Endodermal cell (in vitro differentiated cells): ENCODE data around the gene CISD1. TPM values are rescaled to one million over a fixed set of nuclear protein-coding genes. Genes with fewer than 3 reads are reported as not detected.

Experiments
- DNase-seq: peaks from one replicate; pipeline ENCODE4 v3.0.0-alpha.2; 2017
- H3K27ac ChIP-seq: 2 replicates; pipeline ENCODE4 v1.5.1; 2013; ENCODE audit warnings: mild to moderate bottlenecking, low read depth, low read length, moderate library complexity
- H3K27me3 ChIP-seq: 2 replicates; pipeline ENCODE4 v1.6.1; 2013; ENCODE audit warnings: mild to moderate bottlenecking, low read length, moderate library complexity; ENCODE audit not compliant: insufficient read depth, control insufficient read depth, poor library complexity, severe bottlenecking
- H3K36me3 ChIP-seq: 2 replicates; pipeline ENCODE4 v1.7.0; 2013; ENCODE audit warnings: mild to moderate bottlenecking, low read length, moderate library complexity; ENCODE audit not compliant: control insufficient read depth, insufficient read depth
- H3K4me1 ChIP-seq: one replicate; pipeline ENCODE4 v1.7.0; 2013; ENCODE audit warnings: low read length; ENCODE audit not compliant: control insufficient read depth, insufficient read depth
- H3K4me3 ChIP-seq: 2 replicates; pipeline ENCODE4 v1.5.1; 2013; ENCODE audit warnings: mild to moderate bottlenecking, low read length, moderate library complexity
- H3K9ac ChIP-seq: 2 replicates; pipeline ENCODE4 v1.6.1; 2013; ENCODE audit warnings: mild to moderate bottlenecking, low read length, moderate library complexity; ENCODE audit not compliant: poor library complexity, severe bottlenecking; ENCODE audit errors: extremely low read depth
- H3K9me3 ChIP-seq: 2 replicates; pipeline ENCODE4 v1.6.1; 2013; ENCODE audit warnings: mild to moderate bottlenecking, low read length, moderate library complexity; ENCODE audit not compliant: control insufficient read depth
- H3K27ac Mint-ChIP-seq: 2 replicates; pipeline ENCODE4 v1.8.0; 2020; ENCODE audit warnings: mixed read lengths
- H3K27me3 Mint-ChIP-seq: 2 replicates; pipeline ENCODE4 v1.8.0; 2021; ENCODE audit warnings: mild to moderate bottlenecking, mixed read lengths; ENCODE audit not compliant: insufficient read depth
- H3K36me3 Mint-ChIP-seq: 2 replicates; pipeline ENCODE4 v1.8.0; 2020; ENCODE audit warnings: low read depth, mixed read lengths
- H3K4me1 Mint-ChIP-seq: 2 replicates; pipeline ENCODE4 v1.8.0; 2020; ENCODE audit warnings: mixed read lengths
- H3K4me3 Mint-ChIP-seq: 2 replicates; pipeline ENCODE4 v1.8.0; 2020; ENCODE audit warnings: mild to moderate bottlenecking, moderate library complexity, mixed read lengths
- H3K9me3 Mint-ChIP-seq: 2 replicates; pipeline ENCODE4 v1.8.0; 2020; ENCODE audit warnings: mild to moderate bottlenecking, mixed read lengths
- CTCF ChIP-seq: fragments of 200-600 bp; sonication (generic); conservative IDR thresholded peaks from 2 replicates; pipeline ENCODE4 v1.5.0; 2021; ENCODE audit warnings: antibody characterized with exemption, mild to moderate bottlenecking
- WGBS, 2 experiments: methylation state at CpG; one replicate each; pipeline versions ENCODE4 v1.1.5 to v1.1.7; 2013; ENCODE audit warnings: missing lambda C conversion rate in 2 of 2, mixed read lengths in 1 of 2; ENCODE audit not compliant: insufficient coverage in 1 of 2, insufficient read length in 1 of 2; 5-methylcytosine and 5-hydroxymethylcytosine counted together
- total RNA-seq, 2 donors: library from RNA; stranded (reverse); fragmentation: NEBNext Ultra II Directional in 1 of 2; extraction: Animal tissue kit (Norgen Biotek cat#: 25700) in 1 of 2; gene quantifications; 2 replicates in 1 of 2; 3 replicates in 1 of 2; pipeline ENCODE4 v1.2.1, GENCODE V29; 2021

Gene CISD1
- total RNA-seq, 2 donors from 2014 or later = 33.9 to 39.0 TPM

GRCh38 chr10:58239561-58240169 lies 29.3 kb upstream of the CISD1 start:
- Histone ChIP-seq H3K27me3 (no peaks in the 10 kb centered on the region), H3K4me3 (peak overlapping the region; percentile 41), H3K9ac (no peak overlapping the region), H3K9me3 (peaks cover 43% of the 10 kb centered on the region), H3K4me1 (peaks cover 6% of the 10 kb centered on the region), H3K27ac (no peak overlapping the region), H3K36me3 (peaks cover 28% of the 10 kb centered on the region)
- Mint-ChIP-seq H3K4me1 (peaks cover 33% of the 10 kb centered on the region), H3K36me3 (peaks cover 50% of the 10 kb centered on the region), H3K27me3 (no peaks in the 10 kb centered on the region), H3K4me3 (peak overlapping the region; percentile 14), H3K9me3 (peaks cover 35% of the 10 kb centered on the region), H3K27ac (peak overlapping the region; percentile 67)
- TF ChIP-seq CTCF = no peak
- 63 to 100% methylated on average over 1 to 5 of the region's 5 CpGs for WGBS, 2 experiments
- no peak for DNase-seq

GRCh38 chr10:58240531-58240930 lies 28.4 kb upstream of the CISD1 start:
- Mint-ChIP-seq H3K4me3 (no peak overlapping the region), H3K36me3 (peaks cover 44% of the 10 kb centered on the region), H3K27ac (peak overlapping the region; percentile 56), H3K4me1 (peaks cover 33% of the 10 kb centered on the region), H3K27me3 (no peaks in the 10 kb centered on the region), H3K9me3 (peaks cover 34% of the 10 kb centered on the region)
- Histone ChIP-seq H3K4me3 (peak overlapping the region; percentile 4), H3K9me3 (peaks cover 41% of the 10 kb centered on the region), H3K36me3 (peaks cover 25% of the 10 kb centered on the region), H3K27me3 (no peaks in the 10 kb centered on the region), H3K9ac (no peak overlapping the region), H3K4me1 (peaks cover 6% of the 10 kb centered on the region), H3K27ac (no peak overlapping the region)
- DNase-seq = no peak
- TF ChIP-seq CTCF = no peak
- 58 to 77% methylated on average over 2 to 4 of the region's 4 CpGs for WGBS, 2 experiments

GRCh38 chr10:58241346-58241745 lies 27.6 kb upstream of the CISD1 start:
- Histone ChIP-seq H3K4me1 (peaks cover 6% of the 10 kb centered on the region), H3K36me3 (peaks cover 18% of the 10 kb centered on the region), H3K4me3 (peak overlapping the region; percentile 66), H3K9me3 (peaks cover 35% of the 10 kb centered on the region), H3K9ac (no peak overlapping the region), H3K27ac (no peak overlapping the region), H3K27me3 (no peaks in the 10 kb centered on the region)
- WGBS, 2 experiments = 86% methylated on average over 3 of the region's 3 CpGs; no CpG with 5 or more reads in 1 of the 2 experiments
- no peak for TF ChIP-seq CTCF
- peaks cover 33% of the 10 kb centered on the region for H3K4me1 Mint-ChIP-seq
- peaks cover 37% of the 10 kb centered on the region for H3K9me3 Mint-ChIP-seq
- DNase-seq = no peak
- H3K27me3 Mint-ChIP-seq = no peaks in the 10 kb centered on the region
- H3K4me3 Mint-ChIP-seq = no peak overlapping the region
- peak overlapping the region; percentile 56 for H3K27ac Mint-ChIP-seq
- peaks cover 37% of the 10 kb centered on the region for H3K36me3 Mint-ChIP-seq
